DMS 273 treated with DMSO at 0.1 percent for 48 hours (cell line): Measurements from ENCODE around the gene CLK1.
A peak's percentile ranks its signal among the peaks of the same experiment; 100 is the strongest.

Source experiments
- DNase-seq: peaks from one replicate; lab custom pipeline; 2025; lab: John Stamatoyannopoulos, UW

CLK1 gene

GRCh38 chr2:200811333-200812121, 52.9 kb downstream of the CLK1 start, which contains the start of gene BZW1:
TSS of gene BZW1 (plus strand) at chr2:200811910. CDS start at chr2:200813218, 1,308 bp downstream.
- DNase-seq: peak; percentile 89

GRCh38 chr2:200810998-200811332, 53.5 kb downstream of the CLK1 start:
- DNase-seq: no peak

GRCh38 chr2:200810252-200810997, 54.0 kb downstream of the CLK1 start:
- DNase-seq: no peak

GRCh38 chr2:200809506-200810251, 54.8 kb downstream of the CLK1 start:
- DNase-seq: no peak
